GM23338 (cell line): ENCODE data around the gene TNIP3. TPM values are rescaled to one million over a fixed set of nuclear protein-coding genes. Genes with fewer than 3 reads are reported as not detected.

Experiments used
- ATAC-seq: fragments of 200-7000 bp; cut with Tn5 transposase; 3 replicates; pipeline ENCODE4 v1.9.1; 2020
- DNase-seq: peaks from one replicate; pipeline ENCODE4 v3.0.0-alpha.2; 2015; ENCODE audit warnings: low spot score
- H2AFZ ChIP-seq: fragments of 200-600 bp; sonication (generic); 2 replicates; pipeline ENCODE4 v1.8.0; 2016; ENCODE audit warnings: antibody characterized with exemption, mild to moderate bottlenecking, moderate library complexity
- H3F3A ChIP-seq: fragments of 200-600 bp; sonication (generic); replicated peaks from 2 replicates; pipeline ENCODE4 v1.8.0; 2017; ENCODE audit warnings: antibody characterized with exemption, mixed run types, low read depth
- H3K27ac ChIP-seq: fragments of 200-600 bp; sonication (generic); 2 replicates; pipeline ENCODE4 v1.6.1; 2016; ENCODE audit warnings: low read depth
- H3K27me3 ChIP-seq: fragments of 200-600 bp; sonication (generic); 2 replicates; pipeline ENCODE4 v1.8.0; 2016; ENCODE audit warnings: mild to moderate bottlenecking, mixed run types, moderate library complexity; ENCODE audit not compliant: insufficient read depth
- H3K36me3 ChIP-seq: fragments of 200-600 bp; sonication (generic); 2 replicates; pipeline ENCODE4 v1.8.0; 2016; ENCODE audit warnings: mild to moderate bottlenecking; ENCODE audit not compliant: insufficient read depth
- H3K4me1 ChIP-seq: fragments of 200-600 bp; sonication (generic); 2 replicates; pipeline ENCODE4 v1.8.0; 2016; ENCODE audit warnings: mild to moderate bottlenecking, moderate library complexity; ENCODE audit not compliant: insufficient read depth
- H3K4me2 ChIP-seq: fragments of 200-600 bp; sonication (generic); 2 replicates; pipeline ENCODE4 v1.7.1; 2017; ENCODE audit warnings: mixed run types
- H3K4me3 ChIP-seq: fragments of 200-600 bp; sonication (generic); 2 replicates; pipeline ENCODE4 v1.6.1; 2016; ENCODE audit warnings: mixed run types
- H3K79me2 ChIP-seq: fragments of 200-600 bp; sonication (generic); replicated peaks from 2 replicates; pipeline ENCODE4 v1.8.0; 2017; ENCODE audit warnings: mild to moderate bottlenecking; ENCODE audit not compliant: insufficient read depth
- H3K9me2 ChIP-seq: fragments of 200-600 bp; sonication (generic); 2 replicates; pipeline ENCODE4 v1.8.0; 2017; ENCODE audit not compliant: insufficient read depth
- H4K20me1 ChIP-seq: fragments of 200-600 bp; sonication (generic); replicated peaks from 2 replicates; pipeline ENCODE4 v1.8.0; 2017; ENCODE audit warnings: mild to moderate bottlenecking; ENCODE audit not compliant: insufficient read depth
- H3K27ac Mint-ChIP-seq: 2 replicates; pipeline ENCODE4 v1.8.0; 2020; ENCODE audit warnings: inconsistent platforms, mild to moderate bottlenecking, moderate library complexity, mixed read lengths
- H3K27me3 Mint-ChIP-seq: 3 replicates; pipeline ENCODE4 v1.8.0; 2022; ENCODE audit warnings: low read depth, mild to moderate bottlenecking, moderate library complexity, mixed read lengths, inconsistent platforms; ENCODE audit not compliant: insufficient read depth, poor library complexity
- H3K36me3 Mint-ChIP-seq: 3 replicates; pipeline ENCODE4 v1.8.0; 2021; ENCODE audit warnings: low read depth, mild to moderate bottlenecking, inconsistent platforms, moderate library complexity, mixed read lengths
- H3K4me1 Mint-ChIP-seq: 3 replicates; pipeline ENCODE4 v1.8.0; 2020; ENCODE audit warnings: mild to moderate bottlenecking, inconsistent platforms, mixed read lengths
- H3K4me3 Mint-ChIP-seq: 3 replicates; pipeline ENCODE4 v1.8.0; 2021; ENCODE audit warnings: moderate library complexity, mild to moderate bottlenecking, inconsistent platforms, mixed read lengths
- H3K9me3 Mint-ChIP-seq: 3 replicates; pipeline ENCODE4 v1.8.0; 2020; ENCODE audit warnings: moderate library complexity, mild to moderate bottlenecking, inconsistent platforms, mixed read lengths
- CREB1 ChIP-seq: fragments of 250-450 bp; sonication (Bioruptor Pico); IDR thresholded peaks from 2 replicates; pipeline ENCODE4 v1.5.0; 2020; ENCODE audit warnings: low read depth, mild to moderate bottlenecking, moderate library complexity
- CTCF ChIP-seq, 2 experiments: fragments of 200-600 bp in 1 of 2; sonication (generic) in 1 of 2; conservative IDR thresholded peaks; 2 replicates each; pipeline versions ENCODE4 v1.5.1 to v1.6.1; 2016 to 2017; ENCODE audit warnings: antibody characterized with exemption in 2 of 2, low read depth in 2 of 2, mild to moderate bottlenecking in 2 of 2, moderate library complexity in 1 of 2
- EZH2 ChIP-seq: fragments of 200-600 bp; sonication (generic); IDR thresholded peaks from one replicate; pipeline ENCODE4 v1.8.0; 2017; ENCODE audit warnings: antibody characterized with exemption, mild to moderate bottlenecking, low read depth; ENCODE audit not compliant: unreplicated experiment
- EZH2phosphoT487 ChIP-seq: fragments of 200-600 bp; sonication (generic); IDR thresholded peaks from one replicate; pipeline ENCODE4 v1.8.1; 2018; ENCODE audit warnings: antibody characterized with exemption; ENCODE audit not compliant: unreplicated experiment
- STAT1 ChIP-seq: IDR thresholded peaks from one replicate; pipeline ENCODE4 v1.6.1; 2016; ENCODE audit warnings: antibody characterized with exemption; ENCODE audit not compliant: unreplicated experiment
- ZNF331 ChIP-seq: fragments of 250-450 bp; sonication (Bioruptor Pico); IDR thresholded peaks from 2 replicates; pipeline ENCODE4 v1.5.0; 2020; ENCODE audit warnings: low read depth, mild to moderate bottlenecking, moderate library complexity
- ZNF462 ChIP-seq: fragments of 250-450 bp; sonication (Bioruptor Pico); IDR thresholded peaks from 2 replicates; pipeline ENCODE4 v1.5.0; 2020; ENCODE audit warnings: mild to moderate bottlenecking, moderate library complexity
- polyA plus RNA-seq: library from polyadenylated mRNA; unstranded; fragments of >200 nt; fragmentation: Nextera tagmentation; extraction: Ambion mirVana; gene quantifications from 2 replicates; pipeline ENCODE4 v1.2.1, GENCODE V29; 2016
- total RNA-seq: library from RNA; depleted of rRNA; stranded (reverse); fragments of >200 nt; shearing (Covaris generic); gene quantifications from 2 replicates; pipeline ENCODE4 v1.2.3, GENCODE V29; 2014

The TNIP3 gene
- total and polyA plus RNA-seq, 2 experiments from 2014 or later, result not detected

- TF ChIP-seq ZNF462, result no peak
These were observed 69.7 kb downstream of the TNIP3 start (continued) for GRCh38 chr4:121094297-121094966.

DNA sequence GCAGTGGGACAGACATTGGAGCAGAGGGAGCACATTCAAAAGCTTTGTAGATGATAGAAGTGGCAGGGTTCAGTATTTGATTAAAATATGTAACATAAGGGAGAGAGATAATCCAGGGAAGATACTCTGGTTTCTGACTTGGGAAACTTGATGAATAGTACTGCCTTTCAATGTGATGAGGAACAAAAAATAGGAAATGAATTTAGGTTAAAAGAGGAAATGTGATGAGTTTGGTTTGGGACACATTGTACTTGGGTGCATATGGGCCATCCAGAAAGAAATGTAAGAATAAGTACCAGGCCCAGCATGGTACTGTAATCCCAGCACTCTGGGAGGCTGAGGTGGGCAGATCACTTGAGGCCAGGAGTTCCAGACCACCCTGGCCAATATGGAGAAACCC lies 70.9 kb downstream of the TNIP3 start:
- no peaks in the 10 kb centered on the region for H4K20me1 ChIP-seq
- no peak overlapping the region for H3K27ac ChIP-seq
- H3K27me3 ChIP-seq, result no peaks in the 10 kb centered on the region
- Mint-ChIP-seq H3K27me3 (no peaks in the 10 kb centered on the region), H3K4me3 (no peak overlapping the region), H3K27ac (no peak overlapping the region), H3K36me3 (no peaks in the 10 kb centered on the region), H3K4me1 (no peaks in the 10 kb centered on the region), H3K9me3 (no peaks in the 10 kb centered on the region)
- H3K4me2 ChIP-seq, result no peak overlapping the region
- H3K9me2 ChIP-seq, result no peaks in the 10 kb centered on the region
- H3K4me1 ChIP-seq, result no peaks in the 10 kb centered on the region
- no peaks in the 10 kb centered on the region for H3K79me2 ChIP-seq
- H2AFZ ChIP-seq, result no peak overlapping the region
- no peaks in the 10 kb centered on the region for H3K36me3 ChIP-seq
- no peaks in the 10 kb centered on the region for H3F3A ChIP-seq
- DNase-seq, result no peak
- H3K4me3 ChIP-seq, result no peak overlapping the region
- ATAC-seq, result no peak
- TF ChIP-seq ZNF331 (CRISPR knock-in tag) (no peak), CREB1 (no peak), EZH2phosphoT487 (no peak), STAT1 (no peak), CTCF (conservative IDR thresholded peaks at IDR 0.05; ENCODE audit: low read depth in 2 of 2) (no peak), ZNF462 (no peak), EZH2 (no peak)
